ENCODE data around the gene FAM117A. TPM values are rescaled to one million over a fixed set of nuclear protein-coding genes. Genes with fewer than 3 reads are reported as not detected.

Gene FAM117A
- total and polyA plus RNA-seq, 10 of the 15 experiments (the other 5 are each of a cell fraction or from before 2014, with no cell fraction given) = 2.1 to 29.6 (median 20.0) TPM

DNA sequence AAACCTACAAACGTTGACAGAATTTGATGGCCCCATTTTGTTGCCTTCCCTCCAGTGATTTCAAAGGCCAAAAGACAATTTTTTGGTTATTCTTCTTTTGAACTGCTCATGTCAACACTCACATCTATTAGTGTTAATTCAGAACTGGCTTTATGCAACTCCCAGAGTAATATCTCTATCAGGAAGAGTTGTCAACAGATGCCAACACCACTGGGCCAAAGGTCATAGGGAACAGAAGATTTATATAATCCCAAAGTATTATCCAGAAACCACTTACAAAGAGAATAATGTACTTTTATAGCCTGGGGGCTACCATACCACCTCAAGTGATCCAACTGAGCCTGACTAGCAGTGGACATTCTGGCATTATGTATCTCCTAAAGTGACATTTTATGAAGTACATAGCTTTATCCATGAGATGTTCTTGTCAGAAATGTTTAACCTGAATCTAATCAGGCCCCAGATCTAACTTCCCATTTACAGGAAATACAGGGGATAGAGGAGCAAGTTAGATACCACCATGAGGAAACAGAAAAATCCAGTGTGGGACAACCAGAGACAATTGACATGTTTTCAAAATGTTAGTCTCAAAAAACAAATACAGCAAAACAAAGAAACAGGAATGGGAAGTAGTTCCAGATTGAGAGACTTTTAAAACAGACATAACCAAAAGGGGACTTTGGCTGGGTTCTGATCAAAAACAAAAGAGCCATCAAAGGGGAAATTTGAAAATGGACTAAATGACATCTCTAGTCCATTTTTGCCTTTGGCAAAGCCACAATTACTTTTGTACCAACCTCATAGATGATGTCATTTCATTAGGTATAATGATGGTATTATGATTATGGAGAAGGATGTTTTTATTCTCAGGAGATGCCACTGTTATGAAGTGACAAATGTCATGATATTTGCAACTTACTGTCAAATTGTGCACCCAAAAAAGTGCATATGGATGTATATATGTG is 18.5 kb downstream of the FAM117A start (continued):
- TF ChIP-seq RELB (IDR thresholded peaks at IDR 0.05; ENCODE audit: low read depth) (peak; percentile 32; the same call in 1 of the 2 replicates), CREB1 (IDR thresholded peaks at IDR 0.05; ENCODE audit: low read depth) (0 out of 2 replicates have a peak, but pooled peaks have one; percentile 25), SP1 (IDR thresholded peaks at IDR 0.05; ENCODE audit: low read depth, low read length) (no peak), TCF7 (IDR thresholded peaks at IDR 0.05; ENCODE audit: borderline replicate concordance) (peak; percentile 59; the same call in 1 of the 2 replicates), MEF2B (IDR thresholded peaks at IDR 0.05; ENCODE audit: partially characterized antibody, poor library complexity, severe bottlenecking) (peak; percentile 36), RUNX3 (IDR thresholded peaks at IDR 0.05; ENCODE audit: low read length) (peak; percentile 87), POLR2AphosphoS2 (IDR thresholded peaks at IDR 0.05; ENCODE audit: low read depth, low read length) (no peak), NFIC (IDR thresholded peaks at IDR 0.05; ENCODE audit: low read depth, low read length) (peak; percentile 78), ZNF384 (IDR thresholded peaks at IDR 0.05; ENCODE audit: borderline replicate concordance, low read depth, low read length) (no peak), BMI1 (IDR thresholded peaks at IDR 0.05; ENCODE audit: borderline replicate concordance) (peak; percentile 20; the same call in 1 of the 2 replicates), CHD4 (IDR thresholded peaks at IDR 0.05) (no peak), ZNF687 (IDR thresholded peaks at IDR 0.05) (0 out of 2 replicates have a peak, but pooled peaks have one; percentile 26), NFYB (IDR thresholded peaks at IDR 0.05; ENCODE audit: insufficient read depth, low read depth, low read length) (no peak)

All from GM12878 (cell line).